ENCODE results near the gene NSDHL. TPM values are rescaled to one million over a fixed set of nuclear protein-coding genes. Genes with fewer than 3 reads are reported as not detected.

NSDHL gene
- total RNA-seq: 18.3 and 20.3 TPM in 2 replicates

DNA sequence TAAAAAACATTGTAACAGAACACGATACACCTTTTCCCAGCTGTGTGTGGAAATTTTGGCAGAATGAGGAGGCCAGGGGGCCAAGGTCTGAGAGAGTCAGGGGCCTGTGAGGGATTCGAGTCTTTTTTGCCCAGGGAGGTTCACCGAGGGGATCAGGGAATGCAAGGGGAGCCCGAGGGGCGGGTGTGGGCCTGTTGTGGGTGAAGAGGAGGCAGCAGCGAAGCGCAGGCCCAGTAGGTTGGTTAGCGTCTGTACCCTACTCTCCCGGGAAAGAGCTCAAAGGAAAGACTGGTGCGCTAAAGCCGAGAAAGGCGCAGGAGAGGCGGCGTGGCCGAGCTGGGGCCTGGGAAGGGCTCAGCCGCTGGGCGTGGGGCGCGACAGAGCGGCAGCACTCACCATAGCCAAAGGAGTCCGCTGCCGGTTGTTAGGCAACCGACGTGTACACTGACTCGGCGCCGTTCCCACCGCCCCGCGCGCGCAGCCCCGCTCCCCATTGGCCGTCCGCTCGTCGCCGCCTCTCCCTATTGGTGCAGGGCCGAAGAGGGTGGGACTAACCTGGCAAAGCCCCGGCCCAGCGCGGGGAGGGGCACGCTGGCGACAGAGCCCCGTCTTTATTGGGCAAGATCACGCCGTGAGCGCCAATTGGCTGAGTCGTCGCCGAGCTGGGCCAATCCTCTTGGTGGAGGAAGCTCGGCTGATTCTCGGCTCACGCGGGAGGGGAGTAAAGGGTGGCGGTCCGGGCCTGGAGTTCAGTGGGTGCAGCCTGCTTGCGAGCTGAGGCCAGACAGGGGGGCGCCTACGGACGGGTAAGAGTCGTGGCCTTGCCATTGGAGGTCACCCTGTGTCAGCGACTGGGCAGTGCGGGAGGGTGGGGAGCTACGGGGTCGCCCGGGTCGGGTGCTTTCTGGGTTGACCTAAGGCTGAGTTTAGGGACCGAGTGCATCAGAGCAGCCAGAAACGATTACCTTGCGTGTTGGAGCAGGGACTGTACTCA is at the start of gene NSDHL, which contains the start of gene CETN2:
TSS of gene NSDHL (plus strand) at position 752 of the 994 bp plus-strand sequence. CDS start 15,262 bp downstream, outside the sequence.
TSS of gene CETN2 (minus strand) at position 446 of the 994 bp plus-strand sequence. CDS start at position 399, 47 bp downstream.

DNA sequence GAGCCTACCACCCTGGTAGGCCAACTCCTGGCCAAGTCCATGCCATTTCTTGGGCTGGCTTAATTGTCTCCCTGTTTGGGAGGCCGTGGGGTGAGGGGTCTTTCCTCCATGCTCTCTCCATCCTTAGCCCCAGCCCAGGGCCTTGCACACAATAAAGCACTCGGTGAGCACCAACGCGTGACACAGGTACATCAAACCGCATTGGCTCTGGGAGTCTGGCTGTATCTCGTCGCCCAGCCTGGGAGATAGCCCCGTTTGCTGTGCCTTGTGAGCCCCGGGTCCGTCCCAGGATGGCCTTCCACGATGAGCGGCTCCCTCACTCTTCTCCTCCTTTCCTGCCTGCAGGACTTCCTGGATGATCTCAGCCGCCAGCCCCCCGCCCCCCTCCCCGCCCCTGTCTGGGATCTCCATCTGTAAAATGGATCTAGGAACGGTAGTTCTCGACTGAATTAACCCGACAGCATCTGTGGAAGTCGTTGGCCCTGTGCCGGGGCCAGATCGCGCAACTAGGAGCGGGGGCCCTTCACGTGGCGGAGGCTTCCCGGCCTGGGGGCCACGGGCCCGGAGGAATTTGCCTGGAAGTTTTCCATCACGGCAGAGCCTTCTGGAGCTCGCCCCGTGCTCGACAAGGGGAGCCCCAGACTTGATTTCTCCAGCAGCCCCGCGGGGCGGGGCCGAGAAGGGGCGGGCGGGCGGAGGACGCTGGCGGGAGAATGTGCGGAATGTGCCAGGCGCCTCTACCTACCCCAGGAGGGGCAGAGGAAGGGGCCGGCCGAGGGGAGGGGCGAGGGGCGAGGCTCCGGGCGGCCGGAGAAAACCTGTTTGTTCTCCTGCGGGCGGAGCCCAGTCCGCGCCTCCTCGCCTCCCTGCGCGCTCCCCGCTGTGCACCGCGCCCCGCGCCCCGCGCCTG is 66.6 kb downstream of the NSDHL start, which contains the start of gene ZNF185:
TSS of gene ZNF185 (plus strand) at position 846 of the 910 bp plus-strand sequence. CDS start 16,423 bp downstream, outside the sequence.

Other genes with a start within 250 kb of the NSDHL start
- not detected in 2 replicates for gene GABRQ, start 193.2 kb upstream of the NSDHL start, total RNA-seq
- not detected in 2 replicates for gene MAGEA3, start 132.3 kb upstream of the NSDHL start, total RNA-seq
- gene CSAG2, start 121.8 kb upstream of the NSDHL start, total RNA-seq: not detected in 2 replicates
- not detected in 2 replicates for gene MAGEA2B, start 116.4 kb upstream of the NSDHL start, total RNA-seq
- not detected in 2 replicates for gene CSAG1, start 97.3 kb upstream of the NSDHL start, total RNA-seq
- not detected in 2 replicates for gene MAGEA12, start 97.3 kb upstream of the NSDHL start, total RNA-seq
- gene MAGEA2, start 77.2 kb upstream of the NSDHL start, total RNA-seq: not detected in 2 replicates
- gene CSAG3, start 71.8 kb upstream of the NSDHL start, total RNA-seq: not detected in 2 replicates
- gene MAGEA6, start 61.4 kb upstream of the NSDHL start, total RNA-seq: not detected in 2 replicates
- 26.8 and 31.7 TPM in 2 replicates for gene CETN2, start 306 bp upstream of the NSDHL start, total RNA-seq
- gene ZNF185, start 67.0 kb downstream of the NSDHL start, total RNA-seq: 1.6 and 2.2 TPM in 2 replicates
- not detected in 2 replicates for gene PNMA5, start 163.1 kb downstream of the NSDHL start, total RNA-seq
- gene PNMA3, start 225.4 kb downstream of the NSDHL start, total RNA-seq: not detected in 2 replicates
- 0.69 TPM in 1 of 2 replicates, not detected in the other for gene PNMA6A, start 241.4 kb downstream of the NSDHL start, total RNA-seq